ENCODE results near the gene BICDL2.

The BICDL2 gene

GRCh38 chr16:3027489-3027795 is 9.3 kb downstream of the BICDL2 start:
- no peak overlapping the region for H2BK5ac ChIP-seq (ENCODE audit: low read depth, low read length, poor library complexity)
- H2BK12ac ChIP-seq (ENCODE audit: low read length) = no peak overlapping the region
- H3K79me2 ChIP-seq (ENCODE audit: control insufficient read depth, insufficient read depth, low read length, poor library complexity) = peaks cover 11% of the 10 kb centered on the region
- H4K91ac ChIP-seq (ENCODE audit: low read depth, low read length) = no peak overlapping the region
- no peaks in the 10 kb centered on the region for H3K27me3 ChIP-seq (ENCODE audit: insufficient read depth, low read length)
- peaks cover 16 to 19% of the 10 kb centered on the region in 2 experiments for H3K4me1 ChIP-seq (ENCODE audit: control insufficient read depth in 1 of 2, insufficient read depth in 2 of 2, low read length in 2 of 2)
- H3K79me1 ChIP-seq (ENCODE audit: low read length) = peaks cover 15% of the 10 kb centered on the region
- no peak overlapping the region for H4K8ac ChIP-seq (ENCODE audit: low read depth, low read length)
- H2AFZ ChIP-seq (ENCODE audit: insufficient read depth, low read length, poor library complexity) = no peak overlapping the region
- no peak for DNase-seq
- no peak overlapping the region for H3K23ac ChIP-seq (ENCODE audit: low read length)
- H4K12ac ChIP-seq (ENCODE audit: low read depth, low read length) = no peak overlapping the region
- H3K9me3 ChIP-seq (ENCODE audit: insufficient read depth, low read depth, low read length) = no peaks in the 10 kb centered on the region
- H3K4me3 ChIP-seq (ENCODE audit: low read depth, low read length) = no peak overlapping the region
- WGBS (ENCODE audit: extremely low coverage, insufficient coverage, insufficient read length) = no CpG with 5 or more reads among the region's 8 CpGs
- no peak overlapping the region for H3K9ac ChIP-seq (ENCODE audit: low read length)
- H3K36me3 ChIP-seq (ENCODE audit: control insufficient read depth in 1 of 2, insufficient read depth in 2 of 2, low read length in 2 of 2) = peaks cover 25 to 27% of the 10 kb centered on the region in 2 experiments
- no peak overlapping the region for H3K4me2 ChIP-seq (ENCODE audit: low read length)
- H3K4ac ChIP-seq (ENCODE audit: low read depth, low read length) = no peak overlapping the region
- no peak overlapping the region for H3K18ac ChIP-seq (ENCODE audit: low read length)
- no peak overlapping the region for H2BK120ac ChIP-seq (ENCODE audit: insufficient read depth, low read length, poor library complexity)
- H3K27ac ChIP-seq (ENCODE audit: low read depth, low read length) = no peak overlapping the region
- peak overlapping the region; percentile 16 for H2AK5ac ChIP-seq (ENCODE audit: low read length)
- H3K14ac ChIP-seq (ENCODE audit: low read length) = no peak overlapping the region

GRCh38 chr16:3026609-3027488 is 9.9 kb downstream of the BICDL2 start:
- H2BK5ac ChIP-seq (ENCODE audit: low read depth, low read length, poor library complexity) = no peak overlapping the region
- H3K4me2 ChIP-seq (ENCODE audit: low read length) = no peak overlapping the region
- H2AFZ ChIP-seq (ENCODE audit: insufficient read depth, low read length, poor library complexity) = no peak overlapping the region
- H4K8ac ChIP-seq (ENCODE audit: low read depth, low read length) = no peak overlapping the region
- H2BK120ac ChIP-seq (ENCODE audit: insufficient read depth, low read length, poor library complexity) = no peak overlapping the region
- H3K36me3 ChIP-seq (ENCODE audit: control insufficient read depth in 1 of 2, insufficient read depth in 2 of 2, low read length in 2 of 2) = peaks cover 28 to 31% of the 10 kb centered on the region in 2 experiments
- H3K79me1 ChIP-seq (ENCODE audit: low read length) = peaks cover 19% of the 10 kb centered on the region
- no peak overlapping the region for H4K91ac ChIP-seq (ENCODE audit: low read depth, low read length)
- DNase-seq = no peak
- peak overlapping the region; percentile 14 for H3K4me3 ChIP-seq (ENCODE audit: low read depth, low read length)
- no peak overlapping the region for H3K27ac ChIP-seq (ENCODE audit: low read depth, low read length)
- peaks cover 16 to 19% of the 10 kb centered on the region in 2 experiments for H3K4me1 ChIP-seq (ENCODE audit: control insufficient read depth in 1 of 2, insufficient read depth in 2 of 2, low read length in 2 of 2)
- H3K4ac ChIP-seq (ENCODE audit: low read depth, low read length) = no peak overlapping the region
- H3K27me3 ChIP-seq (ENCODE audit: insufficient read depth, low read length) = no peaks in the 10 kb centered on the region
- no peak overlapping the region for H3K9ac ChIP-seq (ENCODE audit: low read length)
- no peaks in the 10 kb centered on the region for H3K9me3 ChIP-seq (ENCODE audit: insufficient read depth, low read depth, low read length)
- H3K23ac ChIP-seq (ENCODE audit: low read length) = no peak overlapping the region
- H3K14ac ChIP-seq (ENCODE audit: low read length) = no peak overlapping the region
- no CpG with 5 or more reads among the region's 24 CpGs for WGBS (ENCODE audit: extremely low coverage, insufficient coverage, insufficient read length)
- peak overlapping the region; percentile 16 for H2AK5ac ChIP-seq (ENCODE audit: low read length)
- H3K18ac ChIP-seq (ENCODE audit: low read length) = no peak overlapping the region
- peaks cover 13% of the 10 kb centered on the region for H3K79me2 ChIP-seq (ENCODE audit: control insufficient read depth, insufficient read depth, low read length, poor library complexity)
- H2BK12ac ChIP-seq (ENCODE audit: low read length) = no peak overlapping the region
- H4K12ac ChIP-seq (ENCODE audit: low read depth, low read length) = no peak overlapping the region

GRCh38 chr16:3026003-3026378 is 10.8 kb downstream of the BICDL2 start:
- Histone ChIP-seq H3K79me1 (ENCODE audit: low read length) (peaks cover 27% of the 10 kb centered on the region), H2AK5ac (ENCODE audit: low read length) (no peak overlapping the region), H3K9ac (ENCODE audit: low read length) (no peak overlapping the region), H3K14ac (ENCODE audit: low read length) (no peak overlapping the region), H4K12ac (ENCODE audit: low read depth, low read length) (no peak overlapping the region), H4K8ac (ENCODE audit: low read depth, low read length) (no peak overlapping the region), H2BK12ac (ENCODE audit: low read length) (no peak overlapping the region), H2AFZ (ENCODE audit: insufficient read depth, low read length, poor library complexity) (no peak overlapping the region), H3K79me2 (ENCODE audit: control insufficient read depth, insufficient read depth, low read length, poor library complexity) (peaks cover 19% of the 10 kb centered on the region), H3K4me3 (ENCODE audit: low read depth, low read length) (no peak overlapping the region), H3K36me3 (ENCODE audit: control insufficient read depth in 1 of 2, insufficient read depth in 2 of 2, low read length in 2 of 2) (peaks cover 33 to 36% of the 10 kb centered on the region in 2 experiments), H3K27me3 (ENCODE audit: insufficient read depth, low read length) (no peaks in the 10 kb centered on the region), H3K27ac (ENCODE audit: low read depth, low read length) (no peak overlapping the region), H4K91ac (ENCODE audit: low read depth, low read length) (no peak overlapping the region), H2BK5ac (ENCODE audit: low read depth, low read length, poor library complexity) (no peak overlapping the region), H3K4me1 (ENCODE audit: control insufficient read depth in 1 of 2, insufficient read depth in 2 of 2, low read length in 2 of 2) (peaks cover 15 to 16% of the 10 kb centered on the region in 2 experiments), H3K4me2 (ENCODE audit: low read length) (no peak overlapping the region), H3K23ac (ENCODE audit: low read length) (no peak overlapping the region), H3K18ac (ENCODE audit: low read length) (no peak overlapping the region), H2BK120ac (ENCODE audit: insufficient read depth, low read length, poor library complexity) (no peak overlapping the region), H3K4ac (ENCODE audit: low read depth, low read length) (no peak overlapping the region), H3K9me3 (ENCODE audit: insufficient read depth, low read depth, low read length) (no peaks in the 10 kb centered on the region)
- DNase-seq = no peak
- no CpG with 5 or more reads among the region's 8 CpGs for WGBS (ENCODE audit: extremely low coverage, insufficient coverage, insufficient read length)

- Histone ChIP-seq H3K27ac (ENCODE audit: low read depth, low read length) (no peak overlapping the region), H3K9ac (ENCODE audit: low read length) (no peak overlapping the region), H2BK12ac (ENCODE audit: low read length) (no peak overlapping the region), H3K4me2 (ENCODE audit: low read length) (no peak overlapping the region), H2AK5ac (ENCODE audit: low read length) (no peak overlapping the region), H2AFZ (ENCODE audit: insufficient read depth, low read length, poor library complexity) (no peak overlapping the region), H3K18ac (ENCODE audit: low read length) (no peak overlapping the region), H3K79me2 (ENCODE audit: control insufficient read depth, insufficient read depth, low read length, poor library complexity) (peaks cover 24% of the 10 kb centered on the region), H3K4ac (ENCODE audit: low read depth, low read length) (no peak overlapping the region), H3K36me3 (ENCODE audit: control insufficient read depth in 1 of 2, insufficient read depth in 2 of 2, low read length in 2 of 2) (peaks cover 33 to 36% of the 10 kb centered on the region in 2 experiments), H3K9me3 (ENCODE audit: insufficient read depth, low read depth, low read length) (no peaks in the 10 kb centered on the region), H4K12ac (ENCODE audit: low read depth, low read length) (no peak overlapping the region), H3K27me3 (ENCODE audit: insufficient read depth, low read length) (no peaks in the 10 kb centered on the region), H3K14ac (ENCODE audit: low read length) (no peak overlapping the region), H4K8ac (ENCODE audit: low read depth, low read length) (no peak overlapping the region), H4K91ac (ENCODE audit: low read depth, low read length) (no peak overlapping the region), H2BK5ac (ENCODE audit: low read depth, low read length, poor library complexity) (no peak overlapping the region), H3K4me3 (ENCODE audit: low read depth, low read length) (no peak overlapping the region), H3K4me1 (ENCODE audit: control insufficient read depth in 1 of 2, insufficient read depth in 2 of 2, low read length in 2 of 2) (peaks cover 15 to 16% of the 10 kb centered on the region in 2 experiments), H2BK120ac (ENCODE audit: insufficient read depth, low read length, poor library complexity) (no peak overlapping the region), H3K23ac (ENCODE audit: low read length) (no peak overlapping the region), H3K79me1 (ENCODE audit: low read length) (peaks cover 32% of the 10 kb centered on the region)
- no CpG with 5 or more reads among the region's 18 CpGs for WGBS (ENCODE audit: extremely low coverage, insufficient coverage, insufficient read length)
- DNase-seq = no peak
Observed at GRCh38 chr16:3025032-3026002, 11.4 kb downstream of the BICDL2 start.

All from trophoblast cell (in vitro differentiated cells and primary cell).